Measurements from ENCODE around the gene PIP5KL1.

Gene PIP5KL1

DNA sequence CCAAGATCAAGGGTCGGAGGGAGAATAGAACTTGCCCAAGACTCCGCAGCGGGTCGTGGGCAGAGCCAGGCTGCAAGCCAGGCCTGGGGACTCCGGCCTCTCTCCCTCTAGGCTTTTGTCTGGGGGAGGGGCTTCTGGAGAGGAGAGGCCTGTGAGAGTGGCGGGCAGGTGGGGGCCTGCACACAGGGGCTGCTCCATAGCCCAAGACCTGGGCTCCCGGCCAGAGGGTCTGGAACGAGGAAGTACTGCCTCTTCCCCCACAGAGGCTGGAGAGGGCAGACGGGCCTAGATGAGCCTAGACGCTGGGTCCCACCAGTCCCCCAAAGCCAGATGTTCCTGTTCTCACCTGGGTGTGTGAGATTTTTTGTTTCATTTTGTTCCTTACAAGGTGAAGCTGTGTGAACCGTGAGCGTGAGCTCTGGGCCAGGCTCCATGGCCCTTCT is 26.0 kb downstream of the PIP5KL1 start:
- Histone ChIP-seq H3K27me3 (ENCODE audit: control insufficient read depth in 1 of 2, insufficient read depth in 2 of 2, low read length in 2 of 2) (no peaks in the 10 kb centered on the region), H3K36me3 (ENCODE audit: insufficient read depth, low read length) (no peaks in the 10 kb centered on the region), H3K9me3 (ENCODE audit: low read length) (no peaks in the 10 kb centered on the region), H3K27ac (ENCODE audit: low read depth, low read length) (peak overlapping the region; percentile 48), H3K9ac (ENCODE audit: low read length) (no peak overlapping the region), H3K4me3 (ENCODE audit: low read depth in 1 of 2, low read length in 2 of 2) (no peak overlapping the region), H3K4me1 (ENCODE audit: insufficient read depth, low read length) (peaks cover 37% of the 10 kb centered on the region)

DNA sequence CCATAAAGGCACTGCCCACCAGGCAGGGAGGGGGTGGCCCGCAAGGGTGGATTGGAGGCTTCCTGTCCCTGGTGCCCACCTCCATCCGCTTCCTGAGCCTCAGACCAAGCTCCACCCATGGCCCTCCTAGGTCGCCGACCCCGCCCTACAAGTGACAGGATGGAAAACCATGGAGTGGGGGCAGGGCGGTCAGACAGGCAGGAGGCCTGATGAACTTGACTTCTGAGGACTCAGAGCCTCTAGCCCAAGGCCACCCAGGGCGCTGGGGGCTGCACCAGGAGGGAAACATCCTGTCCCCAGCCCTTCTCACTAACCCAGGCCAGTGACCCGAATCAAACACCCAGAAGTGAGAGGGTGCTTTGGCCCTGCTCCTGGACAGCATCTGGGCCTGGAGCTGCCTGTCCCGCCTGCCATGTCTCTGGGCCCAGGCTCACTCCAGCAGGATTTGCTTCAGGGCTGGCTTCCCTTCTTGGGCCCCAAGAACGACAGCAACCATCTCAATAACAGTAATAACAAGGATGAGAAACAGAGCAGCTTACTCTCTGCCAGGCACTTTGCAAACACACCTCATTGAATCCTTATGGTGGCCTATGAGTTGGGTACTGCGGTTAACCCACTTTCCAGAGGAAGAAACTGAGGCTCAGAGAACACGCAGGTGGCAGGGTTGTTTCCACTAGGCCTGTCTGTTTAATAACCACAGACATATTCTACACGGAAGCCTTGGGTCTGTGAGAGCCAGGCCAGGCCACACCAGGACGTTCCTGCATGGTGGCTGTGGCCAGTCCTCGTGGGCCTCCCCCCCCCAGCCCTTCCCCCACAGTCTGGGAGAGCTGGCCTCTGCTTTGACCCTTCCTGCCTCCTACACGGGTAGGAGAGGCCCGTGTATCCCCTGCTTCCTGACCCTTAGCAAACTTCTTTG is 26.8 kb downstream of the PIP5KL1 start:
- no peaks in the 10 kb centered on the region for H3K9me3 ChIP-seq (ENCODE audit: low read length)
- no peaks in the 10 kb centered on the region for H3K27me3 ChIP-seq (ENCODE audit: control insufficient read depth in 1 of 2, insufficient read depth in 2 of 2, low read length in 2 of 2)
- no peak overlapping the region for H3K4me3 ChIP-seq (ENCODE audit: low read depth in 1 of 2, low read length in 2 of 2)
- peak overlapping the region; percentile 48 for H3K27ac ChIP-seq (ENCODE audit: low read depth, low read length)
- H3K9ac ChIP-seq (ENCODE audit: low read length) = no peak overlapping the region
- H3K4me1 ChIP-seq (ENCODE audit: insufficient read depth, low read length) = peaks cover 37% of the 10 kb centered on the region
- H3K36me3 ChIP-seq (ENCODE audit: insufficient read depth, low read length) = no peaks in the 10 kb centered on the region

DNA sequence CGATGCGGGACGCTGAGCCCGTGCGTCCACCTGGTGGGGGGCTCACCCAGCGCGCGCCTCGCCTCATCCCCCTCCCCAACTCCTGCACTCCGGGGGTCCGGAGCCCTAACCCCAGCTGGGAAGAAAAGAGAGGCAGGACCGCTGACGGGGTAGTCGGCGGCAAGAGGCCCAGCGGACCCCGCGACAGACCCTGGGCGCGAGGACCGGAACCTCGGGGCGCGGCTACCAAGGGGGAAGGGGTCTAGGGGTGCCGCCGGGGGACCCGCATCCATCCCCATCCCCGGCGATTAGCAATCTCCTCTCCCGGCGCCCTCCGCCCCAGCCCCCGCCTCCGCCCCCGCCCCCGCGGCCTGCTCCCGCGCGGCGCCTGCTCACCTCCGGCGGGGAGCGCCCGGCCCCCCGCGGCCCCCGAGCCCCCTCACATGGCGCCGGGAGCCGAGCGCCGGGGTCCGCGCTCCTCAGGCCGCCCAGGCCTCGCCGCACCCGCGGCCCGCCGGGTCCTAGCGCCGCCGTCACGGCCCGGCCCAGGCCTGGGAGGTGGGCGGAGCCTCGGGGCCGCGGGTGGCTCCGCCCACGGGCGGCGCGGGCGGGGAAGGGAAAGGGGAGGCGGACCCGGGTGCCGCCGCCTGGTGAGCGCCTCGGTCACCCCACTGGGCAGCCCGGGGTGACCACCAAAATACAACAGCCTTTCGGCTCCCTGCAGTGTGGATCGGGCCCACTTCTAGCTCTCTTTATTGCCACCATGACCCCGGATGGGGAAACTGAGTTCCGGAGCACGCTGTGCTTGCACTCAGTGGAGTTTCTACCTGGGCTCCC is 31.2 kb downstream of the PIP5KL1 start, which contains the start of gene ST6GALNAC6:
TSS of gene ST6GALNAC6 (minus strand) at position 476 of the 816 bp plus-strand sequence. CDS start 1,622 bp downstream, outside the sequence.
- peak within 1 kb of the TSS; percentile 73 to 81 for H3K4me3 ChIP-seq (ENCODE audit: low read depth in 1 of 2, low read length in 2 of 2)
- peak within 1 kb of the TSS; percentile 57 for H3K9ac ChIP-seq (ENCODE audit: low read length)
- no peaks in the 10 kb centered on the region for H3K9me3 ChIP-seq (ENCODE audit: low read length)
- H3K27me3 ChIP-seq (ENCODE audit: control insufficient read depth in 1 of 2, insufficient read depth in 2 of 2, low read length in 2 of 2) = no peaks in the 10 kb centered on the region
- peaks cover 17% of the 10 kb centered on the region for H3K36me3 ChIP-seq (ENCODE audit: insufficient read depth, low read length)
- H3K4me1 ChIP-seq (ENCODE audit: insufficient read depth, low read length) = peaks cover 40% of the 10 kb centered on the region
- peak within 1 kb of the TSS; percentile 85 for H3K27ac ChIP-seq (ENCODE audit: low read depth, low read length)

DNA sequence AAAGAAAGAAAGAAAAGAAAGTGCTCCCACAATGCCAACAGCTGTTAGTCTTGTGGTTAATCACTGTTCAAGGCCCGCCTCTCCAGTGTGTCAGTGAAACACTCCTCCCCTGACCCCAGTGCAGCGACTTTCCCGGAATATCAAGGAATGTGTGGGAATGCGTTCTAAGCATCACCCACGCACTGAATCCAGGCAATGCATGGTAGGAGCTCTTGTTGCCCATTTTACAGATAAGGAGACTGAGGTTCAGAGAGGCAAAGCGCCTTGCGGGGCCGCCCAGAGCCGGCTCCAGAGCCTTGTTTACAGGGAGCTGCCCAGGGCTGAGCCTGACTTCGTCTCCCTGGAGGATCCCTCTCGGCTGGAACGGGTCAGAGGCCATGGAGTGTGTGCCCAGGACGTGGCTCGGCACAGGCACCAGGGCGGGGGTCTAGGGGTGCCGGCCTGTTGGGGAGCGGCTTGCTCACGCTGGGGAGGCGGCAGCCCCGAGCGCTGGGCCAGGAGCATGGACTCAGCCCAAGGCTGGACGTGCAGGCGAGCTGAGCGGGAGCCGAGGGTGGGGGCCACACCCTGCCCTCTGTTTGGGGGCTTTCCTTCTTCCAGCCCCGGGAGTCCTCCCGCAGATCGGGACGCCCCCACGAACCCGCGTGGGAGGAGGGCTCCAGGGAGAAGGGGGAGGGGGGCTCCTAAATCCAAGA is 32.0 kb downstream of the PIP5KL1 start:
- Histone ChIP-seq H3K4me1 (ENCODE audit: insufficient read depth, low read length) (peaks cover 32% of the 10 kb centered on the region), H3K27ac (ENCODE audit: low read depth, low read length) (peak overlapping the region; percentile 85), H3K9me3 (ENCODE audit: low read length) (no peaks in the 10 kb centered on the region), H3K4me3 (ENCODE audit: low read depth in 1 of 2, low read length in 2 of 2) (peak overlapping the region; percentile 73 to 81), H3K9ac (ENCODE audit: low read length) (peak overlapping the region; percentile 57), H3K36me3 (ENCODE audit: insufficient read depth, low read length) (peaks cover 25% of the 10 kb centered on the region), H3K27me3 (ENCODE audit: control insufficient read depth in 1 of 2, insufficient read depth in 2 of 2, low read length in 2 of 2) (no peaks in the 10 kb centered on the region)

DNA sequence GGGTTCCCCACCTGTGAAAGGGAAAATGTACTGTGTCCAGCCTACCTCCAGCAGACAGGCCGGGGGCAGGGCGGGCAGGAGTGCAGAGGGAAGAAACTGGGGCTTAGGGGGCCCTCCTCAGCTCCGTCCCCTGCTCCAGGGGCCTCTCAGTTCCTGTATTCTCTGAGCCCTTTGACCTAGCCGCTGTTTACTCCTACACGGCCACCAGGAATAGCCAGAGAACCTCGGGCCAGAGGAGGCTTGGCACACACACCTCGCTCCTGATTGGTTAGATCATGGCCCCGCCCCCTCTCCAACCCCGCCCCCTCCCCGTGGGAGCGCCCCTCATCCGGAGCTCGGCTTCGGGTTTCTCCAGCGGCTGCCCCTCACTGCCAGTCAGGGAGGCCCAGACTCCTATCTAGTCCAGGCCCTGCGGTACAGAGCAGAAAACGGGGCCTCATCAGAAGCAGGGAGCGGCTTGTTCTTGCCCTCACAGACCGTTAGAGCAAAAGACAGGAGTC is 33.3 kb downstream of the PIP5KL1 start:
- peak overlapping the region; percentile 61 for H3K27ac ChIP-seq (ENCODE audit: low read depth, low read length)
- peak overlapping the region in 1 of 2 donors; percentile 50 for H3K4me3 ChIP-seq (ENCODE audit: low read depth in 1 of 2, low read length in 2 of 2)
- H3K9ac ChIP-seq (ENCODE audit: low read length) = no peak overlapping the region
- peaks cover 5% of the 10 kb centered on the region for H3K9me3 ChIP-seq (ENCODE audit: low read length)
- no peaks in the 10 kb centered on the region for H3K27me3 ChIP-seq (ENCODE audit: control insufficient read depth in 1 of 2, insufficient read depth in 2 of 2, low read length in 2 of 2)
- H3K36me3 ChIP-seq (ENCODE audit: insufficient read depth, low read length) = peaks cover 38% of the 10 kb centered on the region
- peaks cover 29% of the 10 kb centered on the region for H3K4me1 ChIP-seq (ENCODE audit: insufficient read depth, low read length)

DNA sequence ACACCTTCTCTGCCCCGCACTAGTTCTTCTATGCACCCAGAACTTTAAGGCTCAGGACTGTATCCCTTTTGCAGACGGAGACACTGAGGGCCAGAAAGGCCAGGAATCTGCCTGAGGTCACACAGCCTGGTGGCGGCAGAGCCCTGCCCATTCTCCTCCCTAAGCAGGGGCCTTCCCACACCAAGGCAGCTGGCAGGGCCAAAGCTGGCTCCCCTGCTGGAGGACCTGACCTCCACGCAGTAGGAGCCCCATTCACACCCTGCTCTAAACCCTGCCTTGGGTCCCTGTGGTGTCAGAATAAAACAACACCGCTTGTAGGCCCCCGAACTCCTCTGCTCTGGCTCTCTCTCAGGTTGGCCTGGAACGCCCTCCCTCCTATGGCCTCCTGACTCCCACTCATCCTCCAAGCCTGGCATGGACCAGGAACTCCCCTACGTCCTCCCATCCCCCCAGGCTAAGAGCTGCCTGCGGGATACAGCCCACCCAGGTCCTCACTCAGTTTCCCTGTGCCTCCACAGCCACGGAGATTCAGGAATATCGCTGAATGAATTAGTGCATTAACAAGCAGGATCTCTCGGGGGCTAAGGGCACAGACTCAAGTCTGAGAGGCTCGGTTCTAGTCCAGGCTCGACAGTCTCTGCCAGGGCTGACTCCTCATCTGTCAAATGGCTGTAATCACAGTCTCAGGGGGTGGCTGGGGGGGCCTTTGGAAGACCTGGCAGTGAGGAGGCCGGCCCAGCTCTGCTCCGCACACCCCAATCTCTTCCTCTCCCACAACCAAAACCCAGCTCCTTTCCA is 34.0 kb downstream of the PIP5KL1 start:
- no peaks in the 10 kb centered on the region for H3K27me3 ChIP-seq (ENCODE audit: control insufficient read depth in 1 of 2, insufficient read depth in 2 of 2, low read length in 2 of 2)
- peaks cover 29% of the 10 kb centered on the region for H3K4me1 ChIP-seq (ENCODE audit: insufficient read depth, low read length)
- H3K9me3 ChIP-seq (ENCODE audit: low read length) = peaks cover 5% of the 10 kb centered on the region
- H3K4me3 ChIP-seq (ENCODE audit: low read depth in 1 of 2, low read length in 2 of 2) = peak overlapping the region in 1 of 2 donors; percentile 50
- H3K27ac ChIP-seq (ENCODE audit: low read depth, low read length) = peak overlapping the region; percentile 61
- peaks cover 39% of the 10 kb centered on the region for H3K36me3 ChIP-seq (ENCODE audit: insufficient read depth, low read length)
- no peak overlapping the region for H3K9ac ChIP-seq (ENCODE audit: low read length)

GRCh38 chr9:127895811-127896210 is 34.8 kb downstream of the PIP5KL1 start:
- peaks cover 42% of the 10 kb centered on the region for H3K36me3 ChIP-seq (ENCODE audit: insufficient read depth, low read length)
- no peak overlapping the region for H3K27ac ChIP-seq (ENCODE audit: low read depth, low read length)
- peaks cover 25% of the 10 kb centered on the region for H3K4me1 ChIP-seq (ENCODE audit: insufficient read depth, low read length)
- H3K9me3 ChIP-seq (ENCODE audit: low read length) = peaks cover 5% of the 10 kb centered on the region
- no peaks in the 10 kb centered on the region for H3K27me3 ChIP-seq (ENCODE audit: control insufficient read depth in 1 of 2, insufficient read depth in 2 of 2, low read length in 2 of 2)
- H3K9ac ChIP-seq (ENCODE audit: low read length) = no peak overlapping the region
- H3K4me3 ChIP-seq (ENCODE audit: low read depth in 1 of 2, low read length in 2 of 2) = no peak overlapping the region

DNA sequence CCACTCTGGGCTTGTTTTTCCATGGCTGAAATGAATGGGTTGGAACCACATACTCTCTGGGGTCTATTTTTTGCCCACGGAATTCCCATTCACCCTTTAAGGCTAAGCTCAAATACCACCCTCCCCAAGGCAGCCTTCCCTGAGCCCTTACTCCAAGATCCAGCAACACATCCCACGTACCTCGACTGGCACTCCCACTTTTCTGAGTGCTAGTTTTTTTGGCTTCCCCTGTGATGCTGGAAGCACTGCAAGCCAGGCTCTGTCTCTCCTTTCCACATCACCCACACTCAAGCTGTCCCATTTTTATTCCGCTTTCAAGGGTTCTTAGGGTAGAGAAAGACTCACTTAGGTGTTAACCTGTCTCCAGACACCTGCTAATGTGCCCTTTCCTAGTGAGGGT is 37.2 kb downstream of the PIP5KL1 start:
- Histone ChIP-seq H3K4me3 (ENCODE audit: low read depth in 1 of 2, low read length in 2 of 2) (no peak overlapping the region), H3K27ac (ENCODE audit: low read depth, low read length) (no peak overlapping the region), H3K36me3 (ENCODE audit: insufficient read depth, low read length) (peaks cover 53% of the 10 kb centered on the region), H3K27me3 (ENCODE audit: control insufficient read depth in 1 of 2, insufficient read depth in 2 of 2, low read length in 2 of 2) (no peaks in the 10 kb centered on the region), H3K9ac (ENCODE audit: low read length) (no peak overlapping the region), H3K9me3 (ENCODE audit: low read length) (peaks cover 5% of the 10 kb centered on the region), H3K4me1 (ENCODE audit: insufficient read depth, low read length) (peaks cover 17% of the 10 kb centered on the region)

GRCh38 chr9:127892831-127893230 is 37.7 kb downstream of the PIP5KL1 start:
- H3K27ac ChIP-seq (ENCODE audit: low read depth, low read length) = no peak overlapping the region
- H3K4me3 ChIP-seq (ENCODE audit: low read depth in 1 of 2, low read length in 2 of 2) = no peak overlapping the region
- no peak overlapping the region for H3K9ac ChIP-seq (ENCODE audit: low read length)
- H3K4me1 ChIP-seq (ENCODE audit: insufficient read depth, low read length) = peaks cover 15% of the 10 kb centered on the region
- H3K36me3 ChIP-seq (ENCODE audit: insufficient read depth, low read length) = peaks cover 56% of the 10 kb centered on the region
- H3K27me3 ChIP-seq (ENCODE audit: control insufficient read depth in 1 of 2, insufficient read depth in 2 of 2, low read length in 2 of 2) = no peaks in the 10 kb centered on the region
- peaks cover 5% of the 10 kb centered on the region for H3K9me3 ChIP-seq (ENCODE audit: low read length)

GRCh38 chr9:127890053-127890452 is 40.5 kb downstream of the PIP5KL1 start:
- Histone ChIP-seq H3K4me3 (ENCODE audit: low read depth in 1 of 2, low read length in 2 of 2) (no peak overlapping the region), H3K27me3 (ENCODE audit: control insufficient read depth in 1 of 2, insufficient read depth in 2 of 2, low read length in 2 of 2) (no peaks in the 10 kb centered on the region), H3K9ac (ENCODE audit: low read length) (no peak overlapping the region), H3K9me3 (ENCODE audit: low read length) (peaks cover 5% of the 10 kb centered on the region), H3K36me3 (ENCODE audit: insufficient read depth, low read length) (peaks cover 68% of the 10 kb centered on the region), H3K4me1 (ENCODE audit: insufficient read depth, low read length) (no peaks in the 10 kb centered on the region), H3K27ac (ENCODE audit: low read depth, low read length) (no peak overlapping the region)

Measured in muscle layer of colon (tissue), 2 donors.